NT2/D1 (cell line): Measurements from ENCODE around the gene PANK4.

Experiments used
- SUZ12 ChIP-seq: IDR thresholded peaks from 2 replicates; pipeline ENCODE4 v1.6.1; 2011; ENCODE audit not compliant: insufficient read length, insufficient read depth; ENCODE audit errors: extremely low read depth
- YY1 ChIP-seq: IDR thresholded peaks from 2 replicates; pipeline ENCODE4 v1.6.1; 2011; ENCODE audit not compliant: insufficient read length, insufficient read depth
- ZNF274 ChIP-seq: IDR thresholded peaks from 2 replicates; pipeline ENCODE4 v1.6.1; 2011; ENCODE audit warnings: mild to moderate bottlenecking, low read depth, low read length

DNA sequence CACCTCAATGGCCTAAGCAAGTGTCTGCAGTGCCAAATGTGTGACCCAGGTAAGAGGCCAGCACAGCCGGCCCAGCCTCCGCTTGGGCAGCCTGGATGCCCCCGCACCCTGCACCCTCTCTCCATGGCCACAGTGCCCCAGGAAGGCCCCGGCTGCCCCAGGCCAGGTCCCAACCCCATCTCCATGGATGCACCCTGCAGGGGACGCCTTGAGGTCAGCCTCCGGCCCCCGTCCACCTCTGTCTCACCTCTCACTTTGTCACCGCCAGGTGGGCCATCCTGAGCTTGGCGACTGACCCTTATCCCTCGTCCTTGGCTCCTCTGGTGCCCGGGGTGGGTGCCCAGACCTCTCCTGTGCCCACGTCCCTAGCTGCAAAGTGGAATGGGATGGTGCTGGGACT, 32.0 kb upstream of the PANK4 start:
- TF ChIP-seq ZNF274 (no peak), YY1 (no peak), SUZ12 (no peak)
